Peyer's patch (tissue), 4 donors: Measurements from ENCODE around the gene FGFR4.

Experiments
- POLR2A ChIP-seq, 2 donors: fragments of 450-650 bp; IDR thresholded peaks; one replicate each; pipeline ENCODE4 v1.5.1; 2017; ENCODE audit warnings: antibody characterized with exemption in 2 of 2, mild to moderate bottlenecking in 2 of 2, moderate library complexity in 2 of 2
- TF ChIP-seq, protein P1 (sequence below), 6 experiments: fragments of 450-650 bp in 4 of 6; fragments of 200-600 bp in 2 of 6; sonication (generic) in 1 of 6; IDR thresholded peaks; one replicate each; pipeline ENCODE4 v1.5.1; 2017 to 2019; ENCODE audit warnings: antibody characterized with exemption in 6 of 6, mild to moderate bottlenecking in 3 of 6, moderate library complexity in 1 of 6

DNA sequence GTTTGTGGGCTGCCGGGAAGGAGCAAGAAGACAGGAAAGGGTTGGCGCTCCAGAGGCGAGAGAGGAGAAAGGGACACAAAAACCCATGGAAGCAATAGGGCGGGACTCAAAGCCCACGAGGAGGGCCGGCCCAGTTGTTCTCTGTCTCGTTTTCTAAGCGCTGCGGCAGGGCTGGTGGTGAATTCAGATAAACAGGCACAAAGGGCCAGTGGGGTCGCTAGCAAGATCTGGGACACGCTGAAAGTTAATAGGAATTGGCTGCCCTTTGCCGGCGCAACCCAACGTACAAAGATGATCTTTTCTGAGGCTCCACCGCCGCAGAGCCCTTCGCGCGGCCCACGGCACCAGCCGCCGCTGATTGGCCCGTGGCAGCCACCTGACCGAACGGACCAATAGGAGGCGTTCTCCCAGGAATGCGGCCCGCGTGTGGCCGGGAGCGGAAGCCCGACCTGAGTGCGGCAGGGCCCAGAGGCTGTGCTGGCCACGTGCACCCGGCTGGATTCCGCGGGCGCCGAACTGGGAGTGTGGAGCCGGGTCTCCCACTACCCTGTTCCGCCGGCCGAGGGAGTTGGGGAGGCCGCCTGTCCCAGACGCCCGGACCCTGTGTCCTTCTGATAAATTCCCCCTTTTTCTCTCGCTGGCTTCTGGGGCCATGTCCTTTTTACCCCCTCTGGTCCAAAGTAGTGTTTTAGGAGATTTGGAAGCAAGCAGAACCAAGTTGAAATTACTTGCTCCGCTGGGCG is 30.1 kb downstream of the FGFR4 start:
- TF ChIP-seq, protein P1, sequence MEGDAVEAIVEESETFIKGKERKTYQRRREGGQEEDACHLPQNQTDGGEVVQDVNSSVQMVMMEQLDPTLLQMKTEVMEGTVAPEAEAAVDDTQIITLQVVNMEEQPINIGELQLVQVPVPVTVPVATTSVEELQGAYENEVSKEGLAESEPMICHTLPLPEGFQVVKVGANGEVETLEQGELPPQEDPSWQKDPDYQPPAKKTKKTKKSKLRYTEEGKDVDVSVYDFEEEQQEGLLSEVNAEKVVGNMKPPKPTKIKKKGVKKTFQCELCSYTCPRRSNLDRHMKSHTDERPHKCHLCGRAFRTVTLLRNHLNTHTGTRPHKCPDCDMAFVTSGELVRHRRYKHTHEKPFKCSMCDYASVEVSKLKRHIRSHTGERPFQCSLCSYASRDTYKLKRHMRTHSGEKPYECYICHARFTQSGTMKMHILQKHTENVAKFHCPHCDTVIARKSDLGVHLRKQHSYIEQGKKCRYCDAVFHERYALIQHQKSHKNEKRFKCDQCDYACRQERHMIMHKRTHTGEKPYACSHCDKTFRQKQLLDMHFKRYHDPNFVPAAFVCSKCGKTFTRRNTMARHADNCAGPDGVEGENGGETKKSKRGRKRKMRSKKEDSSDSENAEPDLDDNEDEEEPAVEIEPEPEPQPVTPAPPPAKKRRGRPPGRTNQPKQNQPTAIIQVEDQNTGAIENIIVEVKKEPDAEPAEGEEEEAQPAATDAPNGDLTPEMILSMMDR (IDR thresholded peaks at IDR 0.05), result no peak
- no peak for TF ChIP-seq POLR2A (IDR thresholded peaks at IDR 0.05)
